ENCODE measurements around the gene KLHL25.
"Not testable (repeated sequence)": the region's sequence is repeated elsewhere in the genome, so short reads cannot be mapped to it uniquely, and the experiment has no call there.

Gene KLHL25

DNA sequence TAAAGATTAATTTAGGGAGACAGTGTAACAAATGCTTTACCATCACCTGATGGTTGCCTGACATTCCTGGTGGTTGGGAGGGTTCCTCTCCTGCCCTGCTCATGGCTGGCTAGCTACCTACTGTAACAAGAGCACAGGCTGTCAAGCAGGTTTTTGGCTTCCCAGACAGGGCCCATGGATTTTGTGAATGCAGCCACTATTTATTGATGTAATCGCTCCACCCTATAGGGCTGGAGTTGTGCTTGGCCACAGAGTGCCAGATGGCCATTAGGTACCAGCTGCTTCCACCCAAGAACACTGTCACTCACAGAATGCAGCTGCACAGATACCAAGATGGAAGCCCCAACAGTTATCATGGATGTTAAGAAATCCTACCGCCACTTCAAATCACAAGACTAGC is 31.0 kb upstream of the KLHL25 start:
- Mint-ChIP-seq H3K9me3 (no peaks in the 10 kb centered on the region), H3K4me3 (no peak overlapping the region), H3K27me3 (no peaks in the 10 kb centered on the region), H3K27ac (no peak overlapping the region), H3K4me1 (ENCODE audit: low read depth) (no peaks in the 10 kb centered on the region), H3K36me3 (ENCODE audit: low read depth) (no peaks in the 10 kb centered on the region)

DNA sequence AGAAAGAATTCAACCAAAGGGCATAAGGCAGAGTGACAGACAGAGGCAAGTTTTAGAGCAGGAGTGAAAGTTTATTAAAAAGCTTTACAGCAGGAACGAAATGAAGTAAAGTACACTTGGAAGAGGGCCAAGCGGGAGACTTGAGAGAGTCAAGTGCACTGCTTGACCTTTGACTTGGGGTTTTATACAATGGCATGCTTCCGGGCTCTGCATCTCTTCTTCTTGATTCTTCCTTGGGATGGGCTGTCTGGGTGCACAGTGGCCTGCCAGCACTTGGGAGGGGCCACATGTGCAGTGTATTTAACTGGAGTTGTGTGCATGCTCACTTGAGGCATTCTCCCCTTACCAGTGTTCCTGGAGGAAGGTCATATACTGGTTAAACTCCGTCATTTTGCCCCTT is 30.4 kb upstream of the KLHL25 start:
- Mint-ChIP-seq H3K27me3 (peaks cover 3% of the 10 kb centered on the region), H3K4me3 (no peak overlapping the region), H3K36me3 (ENCODE audit: low read depth) (no peaks in the 10 kb centered on the region), H3K9me3 (no peaks in the 10 kb centered on the region), H3K4me1 (ENCODE audit: low read depth) (no peaks in the 10 kb centered on the region), H3K27ac (no peak overlapping the region)

DNA sequence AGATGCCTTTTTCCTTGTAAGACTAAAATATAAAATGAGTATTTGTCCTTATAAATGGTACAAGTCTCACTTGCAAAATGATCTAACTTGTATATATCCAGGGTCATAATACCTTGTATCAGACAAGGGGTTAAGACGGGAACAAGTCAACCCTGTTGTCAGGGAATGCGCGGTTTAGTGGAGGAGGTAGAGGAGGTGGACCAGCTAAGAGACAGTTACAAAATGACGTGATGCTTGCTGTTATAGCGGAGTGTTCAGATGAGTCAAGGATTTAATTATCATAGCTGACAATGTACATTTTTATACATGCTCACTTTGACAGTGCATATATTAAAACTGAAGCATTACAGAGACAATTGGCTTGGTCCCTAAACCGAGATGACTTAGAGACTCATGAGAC is 26.8 kb upstream of the KLHL25 start:
- no peaks in the 10 kb centered on the region for H3K4me1 Mint-ChIP-seq (ENCODE audit: low read depth)
- no peak overlapping the region for H3K4me3 Mint-ChIP-seq
- H3K36me3 Mint-ChIP-seq (ENCODE audit: low read depth), result no peaks in the 10 kb centered on the region
- no peaks in the 10 kb centered on the region for H3K9me3 Mint-ChIP-seq
- no peak overlapping the region for H3K27ac Mint-ChIP-seq
- peaks cover 3% of the 10 kb centered on the region for H3K27me3 Mint-ChIP-seq

DNA sequence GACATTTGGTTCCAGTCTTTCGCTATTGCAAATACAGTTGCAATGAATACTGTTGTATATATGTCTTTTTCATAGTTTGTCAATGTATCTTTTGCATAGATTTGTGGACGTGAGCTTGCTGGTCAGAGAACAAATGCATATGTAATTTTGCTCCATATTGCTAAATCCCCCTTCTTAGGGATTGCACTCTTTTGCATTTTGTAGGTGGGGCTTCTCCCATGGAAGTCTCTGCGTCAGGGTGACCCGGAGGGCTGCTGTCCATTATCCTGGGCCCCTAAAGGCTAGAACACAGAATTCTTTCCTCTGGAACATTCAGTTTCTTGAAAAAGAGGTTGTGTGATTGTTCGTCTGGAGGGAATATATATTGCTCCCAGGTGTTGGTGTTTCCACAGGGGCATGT is 25.2 kb upstream of the KLHL25 start:
- Mint-ChIP-seq H3K4me3 (no peak overlapping the region), H3K4me1 (ENCODE audit: low read depth) (no peaks in the 10 kb centered on the region), H3K36me3 (ENCODE audit: low read depth) (no peaks in the 10 kb centered on the region), H3K27me3 (peaks cover 3% of the 10 kb centered on the region), H3K9me3 (no peaks in the 10 kb centered on the region), H3K27ac (no peak overlapping the region)

DNA sequence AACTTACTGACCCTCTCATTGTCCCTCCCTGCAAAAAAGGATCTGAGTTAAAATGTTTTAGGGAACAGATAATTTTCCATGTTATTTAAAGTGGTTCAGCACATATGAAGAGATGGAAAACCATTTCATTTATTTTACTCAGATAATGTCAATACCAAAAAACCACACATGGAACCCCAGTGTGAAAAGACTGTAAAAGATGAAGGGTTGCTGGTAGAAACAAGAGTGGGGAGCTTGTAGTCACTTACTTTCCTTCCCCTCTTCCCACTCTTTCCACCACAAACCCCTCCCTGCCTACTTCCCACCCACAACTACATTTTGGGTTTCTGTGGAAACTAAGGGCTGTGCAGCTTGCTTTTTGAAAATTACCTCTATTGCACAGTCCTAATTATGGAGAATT is 18.5 kb upstream of the KLHL25 start:
- peaks cover 10% of the 10 kb centered on the region for H3K4me1 Mint-ChIP-seq (ENCODE audit: low read depth)
- H3K27me3 Mint-ChIP-seq, result no peaks in the 10 kb centered on the region
- H3K36me3 Mint-ChIP-seq (ENCODE audit: low read depth), result no peaks in the 10 kb centered on the region
- H3K9me3 Mint-ChIP-seq, result no peaks in the 10 kb centered on the region
- no peak overlapping the region for H3K27ac Mint-ChIP-seq
- H3K4me3 Mint-ChIP-seq, result no peak overlapping the region

DNA sequence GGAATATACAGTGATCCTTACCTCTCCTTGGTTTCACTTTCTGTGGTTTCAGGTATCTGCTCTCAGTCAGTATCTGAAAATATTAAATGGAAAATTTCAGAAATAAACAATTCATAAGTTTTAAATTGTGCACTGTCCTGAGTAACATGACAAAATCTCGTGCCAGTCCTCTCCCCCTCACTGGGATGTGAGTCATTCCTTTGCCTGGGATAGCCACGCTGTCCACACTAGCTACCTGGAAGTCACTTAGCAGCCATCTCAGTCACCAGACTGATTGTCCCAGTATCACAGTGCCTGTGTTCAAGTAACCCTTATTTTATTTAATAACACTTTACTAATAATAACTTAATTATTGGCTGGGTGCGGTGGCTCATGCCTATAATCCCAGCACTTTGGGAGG is 15.3 kb upstream of the KLHL25 start:
- no peak overlapping the region for H3K27ac Mint-ChIP-seq

DNA sequence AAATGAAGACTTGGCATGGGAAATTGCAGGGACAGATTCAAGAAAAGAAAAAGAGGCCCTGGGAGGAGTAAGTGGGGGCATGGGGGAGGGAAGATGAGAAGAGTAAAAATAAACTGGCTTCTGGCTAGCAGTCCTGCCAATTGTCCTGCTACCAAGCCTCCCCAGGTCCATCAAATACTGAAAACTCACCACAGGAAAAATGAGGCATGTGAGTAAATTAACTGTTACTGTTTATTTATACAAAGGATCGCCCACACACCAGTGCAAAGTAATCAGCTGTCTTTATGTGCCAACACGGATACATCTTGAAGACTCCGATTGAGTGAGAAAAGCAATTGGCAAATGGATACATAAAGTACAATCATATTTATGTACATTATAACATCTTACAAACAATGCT is 10.7 kb upstream of the KLHL25 start:
- H3K9me3 Mint-ChIP-seq, result no peaks in the 10 kb centered on the region
- H3K27ac Mint-ChIP-seq, result no peak overlapping the region
- H3K27me3 Mint-ChIP-seq, result no peaks in the 10 kb centered on the region

More for the DNA sequence above, 15.3 kb upstream of the KLHL25 start:
- no peak overlapping the region for H3K4me3 Mint-ChIP-seq
- H3K27me3 Mint-ChIP-seq, result no peaks in the 10 kb centered on the region
- no peaks in the 10 kb centered on the region for H3K9me3 Mint-ChIP-seq
- H3K4me1 Mint-ChIP-seq (ENCODE audit: low read depth), result peaks cover 10% of the 10 kb centered on the region
- no peaks in the 10 kb centered on the region for H3K36me3 Mint-ChIP-seq (ENCODE audit: low read depth)

DNA sequence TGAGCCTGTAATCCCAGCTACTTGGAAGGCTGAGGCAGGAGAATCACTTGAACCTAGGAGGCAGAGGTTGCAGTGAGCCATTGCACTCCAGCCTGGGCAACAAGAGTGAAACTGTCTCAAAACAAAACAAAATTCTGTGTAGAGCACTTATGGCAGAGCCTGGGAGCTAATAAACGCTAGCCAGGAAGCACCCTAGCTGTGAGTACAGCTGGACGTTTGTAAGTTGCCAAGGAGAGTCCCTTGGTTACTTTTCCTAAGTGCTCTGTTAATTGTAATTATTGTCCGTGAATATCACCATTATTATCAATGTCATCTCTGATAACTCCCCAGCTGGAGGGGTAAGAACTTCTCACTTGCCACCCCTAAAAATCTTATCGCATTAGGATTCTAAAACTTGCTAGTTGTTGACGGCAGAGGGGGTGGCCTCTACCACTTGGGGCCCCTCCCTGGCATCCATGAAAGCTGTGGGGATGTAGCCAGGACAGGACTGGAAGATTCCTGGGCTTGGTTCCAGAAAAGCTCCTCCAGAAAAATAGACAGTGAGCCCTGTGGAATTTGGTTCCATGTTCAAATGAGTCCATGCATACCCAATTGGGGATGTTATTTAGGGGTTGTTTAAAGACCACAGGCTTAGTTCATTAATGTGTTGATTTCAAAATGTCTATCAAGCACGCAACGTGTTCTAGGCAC is 9.9 kb upstream of the KLHL25 start:
- Mint-ChIP-seq H3K27ac (no peak overlapping the region), H3K27me3 (no peaks in the 10 kb centered on the region), H3K4me3 (no peak overlapping the region), H3K36me3 (ENCODE audit: low read depth) (no peaks in the 10 kb centered on the region), H3K4me1 (ENCODE audit: low read depth) (no peaks in the 10 kb centered on the region), H3K9me3 (no peaks in the 10 kb centered on the region)

More for the DNA sequence above, 10.7 kb upstream of the KLHL25 start:
- Mint-ChIP-seq H3K36me3 (ENCODE audit: low read depth) (no peaks in the 10 kb centered on the region), H3K4me3 (no peak overlapping the region), H3K4me1 (ENCODE audit: low read depth) (no peaks in the 10 kb centered on the region)

DNA sequence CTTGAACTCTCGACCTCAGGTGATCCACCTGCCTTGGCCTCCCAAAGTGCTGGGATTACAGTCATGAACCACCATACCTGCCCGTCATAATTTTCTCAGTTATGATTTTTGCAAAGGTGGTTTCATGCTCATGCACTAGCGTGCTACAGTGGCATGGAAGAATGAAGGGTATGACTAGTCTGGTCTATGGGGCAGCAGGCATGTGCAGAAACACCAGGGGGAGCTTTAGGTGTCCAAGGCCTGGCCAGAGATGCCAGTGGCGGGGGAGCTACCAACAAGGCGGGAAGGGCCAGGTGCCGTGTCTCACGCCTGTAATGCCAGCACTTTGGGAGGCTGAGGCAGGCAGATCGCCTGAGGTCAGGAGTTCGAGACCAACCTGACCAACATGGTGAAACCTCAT is 7.9 kb upstream of the KLHL25 start:
- not testable (repeated sequence) for H3K9me3 Mint-ChIP-seq; H3K4me1 Mint-ChIP-seq (ENCODE audit: low read depth); H3K4me3 Mint-ChIP-seq; H3K36me3 Mint-ChIP-seq (ENCODE audit: low read depth); H3K27me3 Mint-ChIP-seq; H3K27ac Mint-ChIP-seq

DNA sequence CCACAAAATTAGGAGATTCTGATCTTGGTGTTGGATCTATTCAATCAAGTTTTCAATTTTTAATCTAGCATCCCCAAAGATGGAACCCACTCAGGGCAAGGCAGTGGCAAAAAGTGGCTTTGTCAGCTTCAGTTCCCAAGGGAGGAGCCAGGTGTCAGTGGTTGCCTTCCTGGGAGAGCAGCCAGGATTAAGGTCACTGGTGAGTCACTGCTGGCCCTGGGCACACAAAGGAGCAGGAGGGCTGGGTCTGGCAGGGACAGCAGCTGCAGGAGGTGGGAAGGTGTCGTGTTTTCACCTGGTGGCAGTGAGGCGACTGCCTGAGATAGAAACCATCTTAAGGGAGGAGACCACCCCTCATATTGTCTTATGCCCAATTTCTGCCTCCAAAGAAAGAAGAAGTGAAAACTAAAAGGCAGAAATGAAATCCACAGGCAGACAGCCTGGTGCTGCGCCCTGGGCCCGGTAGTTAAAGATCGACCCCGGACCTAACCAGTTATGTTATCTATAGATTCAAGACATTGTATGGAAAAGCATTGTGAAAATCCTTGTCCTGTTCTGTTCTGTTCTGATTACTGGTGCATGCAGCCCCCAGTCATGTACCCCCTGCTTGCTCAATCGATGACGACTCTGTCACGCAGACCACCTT is 5.9 kb upstream of the KLHL25 start:
- H3K27ac Mint-ChIP-seq, result no peak overlapping the region
- H3K4me3 Mint-ChIP-seq, result no peak overlapping the region
- H3K27me3 Mint-ChIP-seq, result no peaks in the 10 kb centered on the region
- H3K36me3 Mint-ChIP-seq (ENCODE audit: low read depth), result no peaks in the 10 kb centered on the region
- H3K9me3 Mint-ChIP-seq, result no peaks in the 10 kb centered on the region
- H3K4me1 Mint-ChIP-seq (ENCODE audit: low read depth), result peaks cover 6% of the 10 kb centered on the region

DNA sequence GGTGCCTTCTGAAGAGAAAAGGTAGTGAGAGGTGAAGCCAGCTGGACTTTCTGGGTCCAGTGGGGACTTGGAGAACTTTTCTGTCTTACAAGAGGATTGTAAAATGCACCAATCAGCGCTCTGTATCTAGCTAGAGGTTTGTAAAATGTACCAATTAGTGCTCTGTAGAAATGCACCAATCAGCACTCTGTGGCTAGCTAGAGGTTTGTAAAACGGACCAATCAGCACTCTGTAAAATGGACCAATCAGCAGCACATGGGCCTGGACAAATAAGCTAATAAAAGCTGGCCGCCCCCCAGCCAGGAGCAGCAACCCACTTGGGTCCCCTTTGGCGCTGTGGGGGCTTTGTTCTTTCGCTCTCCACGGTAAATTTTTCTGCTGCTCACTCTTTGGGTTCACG is 1.6 kb upstream of the KLHL25 start:
- H3K27ac Mint-ChIP-seq; H3K36me3 Mint-ChIP-seq (ENCODE audit: low read depth); H3K4me3 Mint-ChIP-seq; H3K9me3 Mint-ChIP-seq; H3K27me3 Mint-ChIP-seq: not testable (repeated sequence)
- peaks cover 28% of the 10 kb centered on the region for H3K4me1 Mint-ChIP-seq (ENCODE audit: low read depth)

DNA sequence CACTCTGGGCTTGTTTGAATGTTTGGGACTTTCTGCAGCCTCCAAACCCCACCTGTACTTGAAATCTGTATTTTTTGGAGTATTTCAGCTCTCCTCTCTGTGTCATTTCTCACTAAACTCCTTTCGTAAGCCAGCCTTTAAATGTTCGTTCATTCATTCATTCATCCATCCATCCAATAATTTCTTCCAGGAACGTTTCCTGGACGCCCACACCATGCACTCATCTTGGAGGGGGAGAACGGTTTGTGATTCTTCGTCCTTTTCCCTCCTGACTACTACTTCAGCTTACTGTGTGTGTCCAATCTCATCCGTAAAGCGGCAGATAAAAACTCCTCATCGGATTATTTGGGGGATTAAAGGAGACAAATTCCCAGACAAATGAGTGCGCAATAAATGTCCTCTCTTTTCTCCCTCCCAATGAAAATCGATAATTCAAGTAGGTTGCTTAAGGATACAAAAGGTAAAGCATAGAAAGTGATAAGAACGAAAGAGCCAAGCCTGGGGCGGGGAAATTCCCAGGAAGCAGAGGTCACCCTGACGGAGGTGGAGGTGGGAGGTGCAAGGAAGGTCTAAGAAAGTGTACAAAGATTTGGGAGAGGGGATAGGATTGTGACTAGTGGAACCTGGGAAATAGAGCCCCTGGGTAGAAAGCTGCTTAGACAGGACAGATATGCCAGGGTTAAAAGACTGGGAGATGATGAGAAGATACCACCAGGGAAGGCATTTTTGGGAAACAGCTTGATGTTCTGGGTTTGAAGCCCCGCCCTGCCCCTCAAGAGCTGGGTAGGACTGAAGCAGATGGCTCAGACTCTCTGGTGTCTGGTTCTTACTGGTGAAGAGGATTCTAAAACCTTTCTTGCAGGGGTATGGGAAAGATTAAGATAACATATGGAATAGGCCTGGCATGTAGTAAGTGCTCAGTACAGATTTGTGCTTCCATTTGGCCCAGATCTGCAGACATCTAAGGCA is 896 bp upstream of the KLHL25 start:
- H3K27me3 Mint-ChIP-seq, result no peaks in the 10 kb centered on the region
- peaks cover 28% of the 10 kb centered on the region for H3K4me1 Mint-ChIP-seq (ENCODE audit: low read depth)
- no peaks in the 10 kb centered on the region for H3K9me3 Mint-ChIP-seq
- peak overlapping the region; percentile 87 for H3K4me3 Mint-ChIP-seq
- H3K36me3 Mint-ChIP-seq (ENCODE audit: low read depth), result no peaks in the 10 kb centered on the region
- peak overlapping the region; percentile 45 for H3K27ac Mint-ChIP-seq

DNA sequence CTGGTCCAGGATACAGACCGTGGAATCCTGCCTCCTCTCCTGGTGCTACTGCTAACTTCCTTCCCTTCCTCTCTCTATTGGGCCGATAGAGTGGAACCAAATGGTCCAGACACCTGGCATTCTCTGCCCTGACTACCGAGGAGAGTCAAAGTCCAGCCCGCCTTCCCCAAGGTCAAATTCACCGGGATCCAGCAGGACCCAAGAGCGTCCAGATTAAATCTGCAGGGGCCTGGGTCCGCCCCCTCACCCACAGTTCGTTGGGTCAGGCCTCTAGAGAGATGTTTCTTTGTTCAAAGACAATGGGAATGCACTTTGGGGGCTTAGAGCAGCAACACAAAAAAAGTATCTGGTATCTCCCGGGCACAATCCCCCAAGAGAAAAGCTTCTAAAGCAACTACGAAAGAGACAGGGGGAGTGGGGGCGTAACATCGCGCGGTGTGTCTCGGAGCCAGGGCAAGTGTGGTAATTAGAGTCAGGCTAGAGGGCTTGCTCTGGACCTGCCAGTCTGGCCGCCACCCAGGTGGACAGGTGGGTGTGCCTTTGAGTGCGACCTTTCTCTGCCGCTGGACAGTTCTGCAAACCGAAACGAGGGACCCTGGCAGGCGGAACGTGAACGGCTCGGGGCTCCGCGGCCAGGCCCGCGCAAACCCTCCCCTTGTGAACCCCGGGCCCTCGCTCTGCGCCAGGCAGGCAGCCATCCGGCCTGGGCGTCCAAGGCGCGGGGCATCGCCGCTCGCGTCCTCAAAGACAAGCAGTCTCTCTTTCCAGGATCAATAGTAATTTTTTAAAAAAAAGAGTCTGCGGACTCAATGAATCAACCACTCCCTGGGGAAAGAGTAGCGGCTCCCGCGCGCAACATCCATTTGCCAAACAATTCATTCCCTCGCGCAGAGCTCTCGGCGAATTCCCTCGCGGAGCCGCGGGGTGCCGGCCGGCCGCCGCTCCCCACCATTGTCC is 806 bp downstream of the KLHL25 start:
- Mint-ChIP-seq H3K4me3 (peak overlapping the region; percentile 87), H3K27me3 (no peaks in the 10 kb centered on the region), H3K36me3 (ENCODE audit: low read depth) (no peaks in the 10 kb centered on the region), H3K27ac (peak overlapping the region; percentile 63), H3K9me3 (no peaks in the 10 kb centered on the region), H3K4me1 (ENCODE audit: low read depth) (peaks cover 28% of the 10 kb centered on the region)

DNA sequence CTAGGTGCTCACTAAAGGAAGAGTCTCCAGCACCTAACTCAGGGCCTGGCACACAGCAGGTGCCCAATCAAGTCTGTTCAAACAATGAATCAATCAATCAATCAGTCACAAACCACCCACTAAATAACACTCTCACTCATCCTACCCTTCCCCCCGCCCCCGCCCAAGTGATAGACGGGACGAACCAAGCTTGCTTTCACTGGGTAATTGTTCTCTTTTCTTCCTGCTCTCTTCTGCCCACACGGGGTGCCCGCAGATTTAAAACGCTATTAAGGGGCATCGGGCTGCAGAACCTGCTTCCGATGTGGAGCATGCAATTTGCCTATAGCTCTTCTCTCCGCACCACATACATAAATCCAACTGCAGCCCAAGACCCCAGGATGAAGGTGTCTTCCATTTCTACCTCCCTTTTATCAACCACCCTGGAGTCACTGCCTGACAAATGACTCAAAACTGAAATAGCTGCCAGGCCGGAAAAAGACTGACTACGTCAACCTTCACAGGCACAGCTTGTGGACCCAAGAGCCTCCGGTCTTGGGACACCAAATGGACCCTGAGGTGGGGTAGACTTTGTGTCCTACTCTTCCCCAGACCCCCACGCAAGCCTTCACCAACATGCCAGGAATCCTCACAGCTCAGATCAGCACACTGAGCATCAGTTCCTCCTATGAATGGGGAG is 1.7 kb downstream of the KLHL25 start:
- Mint-ChIP-seq H3K27ac (peak overlapping the region; percentile 68), H3K9me3 (no peaks in the 10 kb centered on the region)

More for the DNA sequence above, 1.7 kb downstream of the KLHL25 start:
- Mint-ChIP-seq H3K36me3 (ENCODE audit: low read depth) (no peaks in the 10 kb centered on the region), H3K4me3 (peak overlapping the region; percentile 87), H3K27me3 (no peaks in the 10 kb centered on the region), H3K4me1 (ENCODE audit: low read depth) (peaks cover 32% of the 10 kb centered on the region)

Data from stimulated activated naive CD8-positive, alpha-beta T cell treated with anti-CD3 and anti-CD28 coated beads, Interleukin-15, Interleukin-2, amounts not matched to agents 100 ng/mL and 50 ng/mL, for 24 hours (primary cell).